Activated CD4-positive, alpha-beta T cell treated with anti-CD3 and anti-CD28 coated beads for 36 hours (primary cell): Measurements from ENCODE around the gene GGA2. TPM values are rescaled to one million over a fixed set of nuclear protein-coding genes. Genes with fewer than 3 reads are reported as not detected.
A peak's percentile ranks its signal among the peaks of the same experiment; 100 is the strongest.

Experiments
- ATAC-seq: fragments of 200-7000 bp; cut with Tn5 transposase; one replicate; pipeline ENCODE4 v1.10.0; 2021; ENCODE audit warnings: mild to moderate bottlenecking, moderate library complexity
- CTCF ChIA-PET: fragments of 350-600 bp; sonication (Branson Sonifier 250); formaldehyde crosslinking; loops from one replicate; lab custom pipeline; 2021; ENCODE audit warnings: antibody characterized with exemption; lab: Charles Lee
- POLR2A ChIA-PET: fragments of 350-600 bp; sonication (Branson Sonifier 250); formaldehyde crosslinking; loops from one replicate; lab custom pipeline; 2021; ENCODE audit warnings: antibody characterized with exemption, inconsistent platforms; lab: Charles Lee
- DNase-seq: peaks from one replicate; pipeline ENCODE4 v3.0.0-alpha.2; 2020
- H3K27ac Mint-ChIP-seq: one replicate; pipeline ENCODE4 v1.8.0; 2021; ENCODE audit warnings: mixed read lengths
- H3K27me3 Mint-ChIP-seq: one replicate; pipeline ENCODE4 v1.8.0; 2021; ENCODE audit warnings: mixed read lengths
- H3K36me3 Mint-ChIP-seq: one replicate; pipeline ENCODE4 v1.8.0; 2021; ENCODE audit warnings: low read depth, mixed read lengths
- H3K4me1 Mint-ChIP-seq: one replicate; pipeline ENCODE4 v1.8.0; 2021; ENCODE audit warnings: mixed read lengths
- H3K4me3 Mint-ChIP-seq: one replicate; pipeline ENCODE4 v1.8.0; 2021; ENCODE audit warnings: mild to moderate bottlenecking, moderate library complexity, mixed read lengths
- H3K9me3 Mint-ChIP-seq: one replicate; pipeline ENCODE4 v1.8.0; 2021; ENCODE audit warnings: low read depth, mixed read lengths
- intact Hi-C, 2 experiments: fragments of 100-400 bp; cut with DNase I in 1 of 2; cut with micrococcal nuclease in 1 of 2; formaldehyde crosslinking; loops; one replicate each; pipeline versions ENCODE4 v1.14.2 to v1.15.1; 2022 to 2024; cut with DNase I, micrococcal nuclease
- total RNA-seq, 2 experiments: library from RNA; stranded (reverse); gene quantifications; one replicate each; pipeline ENCODE4 v1.2.3, GENCODE V29; 2021

The GGA2 gene
- total RNA-seq, 2 experiments from 2014 or later: 86.7 to 114 TPM

GRCh38 chr16:23539984-23540816 is 29.9 kb upstream of the GGA2 start:
- CTCF ChIA-PET: interaction anchor here (0.6 kb wide), 1 partner anchor 138 kb away, joined by 3 read pairs; the partner anchor contains the start of gene PLK1
- ATAC-seq (no peak), DNase-seq (no peak)
- Mint-ChIP-seq H3K27ac (no peak overlapping the region), H3K4me3 (no peak overlapping the region), H3K36me3 (peaks cover 30% of the 10 kb centered on the region), H3K9me3 (no peaks in the 10 kb centered on the region), H3K4me1 (peaks cover 10% of the 10 kb centered on the region), H3K27me3 (no peaks in the 10 kb centered on the region)
- POLR2A ChIA-PET: interaction anchor here (0.6 to 1.1 kb wide), 2 partner anchors 17 to 18 kb away, joined by 3 to 6 read pairs; partner anchors contain the start of genes EARS2 and UBFD1
- intact Hi-C loops: no loop called here

DNA sequence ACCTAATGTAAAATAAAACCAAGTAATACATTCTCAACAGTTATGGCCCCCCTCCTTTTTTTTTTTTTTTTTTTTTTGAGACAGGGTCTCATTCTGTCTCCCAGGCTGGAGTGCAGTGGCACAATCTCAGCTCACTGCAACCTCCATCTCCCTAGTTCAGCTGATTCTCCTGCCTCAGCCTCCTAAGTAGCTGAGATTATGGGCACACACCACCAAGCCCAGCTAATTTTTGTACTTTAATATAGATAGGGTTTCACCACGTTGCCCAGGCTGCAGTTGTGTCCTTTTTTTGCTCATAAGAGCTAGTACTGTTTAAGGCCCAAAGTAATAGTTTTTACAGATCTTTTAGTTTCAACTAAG is 28.6 kb upstream of the GGA2 start:
- Mint-ChIP-seq H3K36me3 (peaks cover 31% of the 10 kb centered on the region), H3K9me3 (no peaks in the 10 kb centered on the region), H3K27ac (peak overlapping the region; percentile 55), H3K27me3 (no peaks in the 10 kb centered on the region), H3K4me3 (no peak overlapping the region), H3K4me1 (peaks cover 10% of the 10 kb centered on the region)
- intact Hi-C loops: no loop called here
- ATAC-seq (no peak), DNase-seq (no peak)
- ChIA-PET CTCF (interaction anchor here (0.7 to 1.2 kb wide), 3 partner anchors 12 to 226 kb away, joined by 3 to 4 read pairs (median 4); no protein-coding TSS in a partner anchor), POLR2A (no interaction called here)

GRCh38 chr16:23537390-23537789 is 27.1 kb upstream of the GGA2 start:
- Mint-ChIP-seq H3K27me3 (no peaks in the 10 kb centered on the region), H3K4me1 (peaks cover 10% of the 10 kb centered on the region), H3K9me3 (no peaks in the 10 kb centered on the region), H3K36me3 (peaks cover 32% of the 10 kb centered on the region), H3K4me3 (no peak overlapping the region), H3K27ac (peak overlapping the region; percentile 47)
- ChIA-PET CTCF (interaction anchor here (0.9 to 1.2 kb wide), 2 partner anchors 33 to 499 kb away, joined by 3 read pairs; no protein-coding TSS in a partner anchor), POLR2A (no interaction called here)
- no peak for DNase-seq
- ATAC-seq: no peak
- intact Hi-C loops: no loop called here

GRCh38 chr16:23535901-23536300 is 25.6 kb upstream of the GGA2 start:
- Mint-ChIP-seq H3K27ac (no peak overlapping the region), H3K4me3 (no peak overlapping the region), H3K4me1 (peaks cover 10% of the 10 kb centered on the region), H3K27me3 (no peaks in the 10 kb centered on the region), H3K9me3 (no peaks in the 10 kb centered on the region), H3K36me3 (peaks cover 27% of the 10 kb centered on the region)
- DNase-seq (no peak), ATAC-seq (no peak)
- intact Hi-C loops: no loop called here
- ChIA-PET POLR2A (no interaction called here), CTCF (no interaction called here)

- ATAC-seq: no peak
- intact Hi-C loops: no loop called here
- H3K27ac Mint-ChIP-seq: no peak overlapping the region
- ChIA-PET POLR2A (no interaction called here), CTCF (no interaction called here)
- H3K27me3 Mint-ChIP-seq: no peaks in the 10 kb centered on the region
- no peaks in the 10 kb centered on the region for H3K9me3 Mint-ChIP-seq
- peaks cover 10% of the 10 kb centered on the region for H3K4me1 Mint-ChIP-seq
- H3K4me3 Mint-ChIP-seq: no peak overlapping the region
- H3K36me3 Mint-ChIP-seq: peaks cover 27% of the 10 kb centered on the region
- DNase-seq: no peak
These were observed 24.9 kb upstream of the GGA2 start for GRCh38 chr16:23534868-23535860.

DNA sequence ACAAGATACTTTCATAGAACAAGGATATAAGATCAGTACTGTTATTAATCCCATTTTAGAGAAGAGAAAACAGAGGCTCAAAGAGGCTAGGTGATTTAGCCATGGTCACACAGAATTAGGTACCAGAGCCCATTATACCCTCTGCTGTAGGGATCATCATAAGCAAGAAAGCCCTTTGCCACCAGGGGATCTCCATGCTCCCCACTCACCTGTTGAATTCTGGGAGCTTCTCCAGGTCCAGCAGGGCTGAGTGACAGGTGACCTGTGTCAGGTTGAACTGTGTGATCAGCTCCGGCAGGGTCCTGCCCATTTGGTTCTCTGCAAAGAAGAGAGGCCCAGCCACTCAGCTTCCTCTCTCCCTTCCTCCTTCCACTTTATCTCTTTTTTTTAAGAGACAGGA is 22.2 kb upstream of the GGA2 start:
- H3K4me1 Mint-ChIP-seq: no peaks in the 10 kb centered on the region
- no peak overlapping the region for H3K27ac Mint-ChIP-seq
- CTCF ChIA-PET: no interaction called here
- intact Hi-C loops: no loop called here
- peaks cover 22% of the 10 kb centered on the region for H3K36me3 Mint-ChIP-seq
- H3K4me3 Mint-ChIP-seq: no peak overlapping the region
- POLR2A ChIA-PET: no interaction called here
- H3K27me3 Mint-ChIP-seq: no peaks in the 10 kb centered on the region
- DNase-seq (no peak), ATAC-seq (no peak)
- H3K9me3 Mint-ChIP-seq: no peaks in the 10 kb centered on the region

DNA sequence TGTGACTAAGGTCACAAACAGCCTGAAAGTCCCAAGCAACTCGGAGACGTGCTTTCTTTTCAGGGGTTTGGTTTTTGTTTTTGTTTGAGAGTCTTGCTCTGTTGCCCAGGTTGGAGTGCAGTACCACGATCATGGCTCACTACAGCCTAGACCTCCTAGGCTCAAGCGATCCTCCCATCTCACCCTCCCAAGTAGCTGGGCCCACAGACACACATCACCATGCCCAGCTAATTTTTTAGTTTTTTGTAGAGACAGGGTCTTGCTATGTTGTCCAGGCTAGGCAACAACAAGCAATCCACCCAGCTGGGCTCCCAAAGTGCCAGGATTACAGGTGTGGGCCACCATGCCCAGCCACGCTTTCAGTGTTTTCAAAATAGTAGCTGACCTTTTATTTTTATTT is 19.8 kb upstream of the GGA2 start:
- Mint-ChIP-seq H3K4me3 (no peak overlapping the region), H3K27me3 (no peaks in the 10 kb centered on the region), H3K4me1 (no peaks in the 10 kb centered on the region), H3K27ac (no peak overlapping the region), H3K9me3 (no peaks in the 10 kb centered on the region), H3K36me3 (peaks cover 30% of the 10 kb centered on the region)
- CTCF ChIA-PET: no interaction called here
- ATAC-seq: no peak
- POLR2A ChIA-PET: interaction anchor here (0.7 kb wide), 1 partner anchor 21 kb away, joined by 5 read pairs; no protein-coding TSS in a partner anchor
- intact Hi-C loops: no loop called here
- no peak for DNase-seq

DNA sequence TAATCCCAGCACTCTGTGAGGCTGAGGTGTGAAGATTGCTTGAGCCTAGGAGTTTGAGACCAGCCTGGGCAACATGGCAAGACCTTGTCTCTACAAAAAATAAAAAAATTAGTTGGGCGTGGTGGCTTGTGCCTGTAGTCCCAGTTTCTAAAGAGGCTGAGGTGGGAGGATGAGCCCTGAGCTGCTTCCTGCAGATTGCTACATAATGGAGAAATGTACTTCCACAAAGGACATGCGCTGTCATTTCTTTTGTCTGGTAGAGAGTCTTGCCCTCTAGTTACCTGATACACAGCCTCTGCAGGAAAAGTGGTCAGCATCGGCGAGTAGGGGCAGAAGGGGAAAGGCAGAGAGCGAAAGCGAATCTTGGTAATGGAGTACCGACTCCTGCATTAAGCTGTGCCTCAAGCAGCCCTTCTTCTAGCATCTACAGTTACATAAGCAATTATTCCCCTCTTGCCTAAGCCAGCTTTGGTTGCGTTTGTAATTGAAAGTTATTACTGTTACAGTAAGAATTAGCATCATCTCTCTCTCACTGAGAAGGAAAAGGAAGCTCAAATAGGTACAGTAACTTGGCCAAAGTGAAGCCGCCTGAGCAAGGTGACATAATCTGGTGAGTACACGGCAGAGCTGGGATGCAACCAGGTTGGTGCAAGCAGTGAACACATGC is 18.5 kb upstream of the GGA2 start:
- ATAC-seq (no peak), DNase-seq (no peak)
- POLR2A ChIA-PET: no interaction called here
- H3K36me3 Mint-ChIP-seq: peaks cover 31% of the 10 kb centered on the region
- intact Hi-C loops: no loop called here
- no peak overlapping the region for H3K27ac Mint-ChIP-seq
- no peak overlapping the region for H3K4me3 Mint-ChIP-seq
- CTCF ChIA-PET: interaction anchor here (0.7 kb wide), 1 partner anchor 1102 kb away, joined by 3 read pairs; no protein-coding TSS in a partner anchor
- H3K9me3 Mint-ChIP-seq: no peaks in the 10 kb centered on the region
- no peaks in the 10 kb centered on the region for H3K4me1 Mint-ChIP-seq
- H3K27me3 Mint-ChIP-seq: no peaks in the 10 kb centered on the region

DNA sequence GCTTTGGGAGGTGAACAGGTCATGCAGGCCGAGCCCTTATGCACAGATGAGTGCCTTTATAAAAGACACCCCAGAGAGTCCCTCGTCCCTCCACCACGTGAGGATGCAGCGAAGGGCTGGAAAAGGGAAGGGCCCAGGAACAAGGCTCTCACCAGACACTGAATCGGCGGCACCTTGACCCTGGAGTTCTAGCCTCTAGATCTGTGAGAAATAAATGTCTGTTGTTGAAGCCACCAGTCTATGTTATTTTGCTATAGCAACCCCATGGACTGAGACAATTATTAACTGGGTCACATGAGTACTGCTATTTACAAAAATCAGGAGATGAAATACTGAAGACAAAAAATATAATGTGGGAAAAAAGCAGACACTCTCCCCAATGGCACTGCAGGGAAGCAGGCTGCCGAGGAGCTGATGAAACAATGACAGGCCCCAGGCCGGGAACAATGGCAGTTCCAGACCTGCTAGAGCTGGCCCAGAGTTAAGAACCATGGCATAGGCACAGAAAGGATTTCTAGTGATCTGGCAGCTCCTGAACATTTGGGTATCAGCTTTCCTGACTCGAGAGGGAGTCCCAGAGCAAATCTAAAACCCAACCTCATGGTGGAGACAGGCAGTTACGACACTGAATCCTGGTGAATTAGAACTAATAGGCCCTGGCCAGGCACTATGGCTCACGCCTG is 17.8 kb upstream of the GGA2 start:
- Mint-ChIP-seq H3K27me3 (no peaks in the 10 kb centered on the region), H3K27ac (no peak overlapping the region), H3K36me3 (peaks cover 31% of the 10 kb centered on the region), H3K9me3 (no peaks in the 10 kb centered on the region), H3K4me3 (no peak overlapping the region), H3K4me1 (no peaks in the 10 kb centered on the region)
- ChIA-PET POLR2A (no interaction called here), CTCF (no interaction called here)
- intact Hi-C loops: no loop called here
- DNase-seq (no peak), ATAC-seq (no peak)

DNA sequence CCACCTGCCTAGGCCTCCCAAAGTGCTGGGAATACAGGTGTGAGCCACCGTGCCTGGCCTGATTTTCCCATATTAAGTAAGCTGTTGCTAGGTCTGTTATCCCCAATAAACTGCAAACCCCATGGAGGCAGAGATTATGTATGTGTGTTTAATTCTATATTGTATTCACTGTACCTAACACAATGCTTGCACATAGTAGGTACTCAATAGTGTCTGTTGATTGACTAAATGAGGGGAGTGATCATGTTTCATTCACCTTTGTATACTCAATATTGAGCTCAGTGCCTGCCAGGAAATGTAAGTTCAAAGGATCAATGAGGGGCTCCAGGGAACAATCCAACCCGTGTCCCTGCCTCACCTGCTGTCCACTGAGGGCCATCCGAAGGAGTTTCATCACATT is 14.6 kb upstream of the GGA2 start:
- POLR2A ChIA-PET: interaction anchor here (0.6 kb wide), 1 partner anchor 22 kb away, joined by 3 read pairs; no protein-coding TSS in a partner anchor
- H3K27me3 Mint-ChIP-seq: no peaks in the 10 kb centered on the region
- ATAC-seq: no peak
- H3K4me3 Mint-ChIP-seq: no peak overlapping the region
- no peaks in the 10 kb centered on the region for H3K4me1 Mint-ChIP-seq
- H3K27ac Mint-ChIP-seq: no peak overlapping the region
- DNase-seq: no peak
- intact Hi-C loops: no loop called here
- no peaks in the 10 kb centered on the region for H3K9me3 Mint-ChIP-seq
- peaks cover 47% of the 10 kb centered on the region for H3K36me3 Mint-ChIP-seq
- CTCF ChIA-PET: interaction anchor here (1.3 kb wide), 1 partner anchor 14 kb away, joined by 4 read pairs; no protein-coding TSS in a partner anchor
